Nephron progenitor cell (in vitro differentiated cells): ENCODE results near the gene TRABD2A.

Experiments
- DNase-seq: peaks from one replicate; pipeline ENCODE4 v3.0.0; 2021
- H3K27ac Mint-ChIP-seq: 2 replicates; pipeline ENCODE4 v1.8.0; 2021; ENCODE audit warnings: mild to moderate bottlenecking, moderate library complexity, mixed read lengths
- H3K27me3 Mint-ChIP-seq: 2 replicates; pipeline ENCODE4 v1.8.0; 2021; ENCODE audit warnings: mild to moderate bottlenecking, low read depth, mixed read lengths; ENCODE audit not compliant: poor library complexity
- H3K36me3 Mint-ChIP-seq: 2 replicates; pipeline ENCODE4 v1.8.0; 2021; ENCODE audit warnings: low read depth, mixed read lengths
- H3K4me1 Mint-ChIP-seq: 2 replicates; pipeline ENCODE4 v1.8.0; 2021; ENCODE audit warnings: mixed read lengths
- H3K4me3 Mint-ChIP-seq: 2 replicates; pipeline ENCODE4 v1.8.0; 2021; ENCODE audit warnings: mild to moderate bottlenecking, moderate library complexity, mixed read lengths
- H3K9me3 Mint-ChIP-seq: 2 replicates; pipeline ENCODE4 v1.8.0; 2021; ENCODE audit warnings: mild to moderate bottlenecking, moderate library complexity, mixed read lengths
- TF ChIP-seq, protein P1 (sequence below): fragments of 200-600 bp; sonication (generic); IDR thresholded peaks from 2 replicates; pipeline ENCODE4 v1.5.0; 2021; ENCODE audit warnings: antibody characterized with exemption

Gene TRABD2A

DNA sequence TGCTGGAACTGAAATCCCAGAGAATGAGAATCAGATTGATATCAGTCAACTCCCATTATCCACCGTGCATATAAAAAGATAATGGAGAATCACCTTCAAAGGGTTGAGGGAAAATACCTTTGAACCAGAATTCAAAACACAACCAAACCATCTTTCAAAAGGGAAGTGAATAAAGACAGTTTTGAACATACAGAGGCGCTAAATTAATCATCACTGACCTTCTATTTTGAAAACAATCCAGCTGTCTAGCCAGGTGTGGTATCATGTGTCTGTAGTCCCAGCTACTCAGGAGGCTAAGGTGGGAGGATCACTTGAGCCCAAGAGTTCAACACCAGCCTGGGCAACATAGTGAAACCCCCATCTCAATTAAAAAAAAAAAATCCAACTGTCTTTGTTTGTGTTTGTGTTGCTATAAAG is 63.6 kb downstream of the TRABD2A start:
- Mint-ChIP-seq H3K36me3 (no peaks in the 10 kb centered on the region), H3K27me3 (peaks cover 2% of the 10 kb centered on the region), H3K4me1 (no peaks in the 10 kb centered on the region), H3K27ac (no peak overlapping the region), H3K9me3 (no peaks in the 10 kb centered on the region), H3K4me3 (no peak overlapping the region)
- TF ChIP-seq, protein P1, sequence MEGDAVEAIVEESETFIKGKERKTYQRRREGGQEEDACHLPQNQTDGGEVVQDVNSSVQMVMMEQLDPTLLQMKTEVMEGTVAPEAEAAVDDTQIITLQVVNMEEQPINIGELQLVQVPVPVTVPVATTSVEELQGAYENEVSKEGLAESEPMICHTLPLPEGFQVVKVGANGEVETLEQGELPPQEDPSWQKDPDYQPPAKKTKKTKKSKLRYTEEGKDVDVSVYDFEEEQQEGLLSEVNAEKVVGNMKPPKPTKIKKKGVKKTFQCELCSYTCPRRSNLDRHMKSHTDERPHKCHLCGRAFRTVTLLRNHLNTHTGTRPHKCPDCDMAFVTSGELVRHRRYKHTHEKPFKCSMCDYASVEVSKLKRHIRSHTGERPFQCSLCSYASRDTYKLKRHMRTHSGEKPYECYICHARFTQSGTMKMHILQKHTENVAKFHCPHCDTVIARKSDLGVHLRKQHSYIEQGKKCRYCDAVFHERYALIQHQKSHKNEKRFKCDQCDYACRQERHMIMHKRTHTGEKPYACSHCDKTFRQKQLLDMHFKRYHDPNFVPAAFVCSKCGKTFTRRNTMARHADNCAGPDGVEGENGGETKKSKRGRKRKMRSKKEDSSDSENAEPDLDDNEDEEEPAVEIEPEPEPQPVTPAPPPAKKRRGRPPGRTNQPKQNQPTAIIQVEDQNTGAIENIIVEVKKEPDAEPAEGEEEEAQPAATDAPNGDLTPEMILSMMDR, result no peak
- no peak for DNase-seq

DNA sequence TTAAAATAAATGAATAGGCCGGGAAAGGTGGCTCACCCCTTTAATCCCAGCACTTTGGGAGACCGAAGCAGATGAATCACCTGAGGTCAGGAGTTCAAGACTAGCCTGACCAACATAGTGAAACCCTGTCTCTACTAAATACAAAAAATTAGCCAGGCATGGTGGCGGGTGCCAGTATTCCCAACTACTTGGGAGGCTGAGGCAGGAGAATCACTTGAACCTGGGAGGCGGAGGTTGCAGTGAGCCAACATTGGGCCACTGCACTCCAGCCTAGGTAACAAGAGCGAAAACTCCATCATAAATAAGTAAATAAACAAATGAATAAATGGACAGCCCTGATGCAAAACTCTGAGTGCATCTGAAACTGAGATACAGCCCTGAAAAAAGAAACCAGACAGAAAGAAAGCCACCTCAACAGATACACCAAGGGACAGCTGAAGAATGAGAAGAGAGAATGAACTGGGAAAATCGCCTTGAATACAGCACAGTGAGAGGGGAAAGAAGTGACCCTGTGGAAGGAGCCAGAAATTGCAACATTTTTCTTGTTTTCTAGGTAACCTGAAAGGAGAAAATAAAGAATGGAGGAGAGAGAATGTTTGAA is 64.4 kb downstream of the TRABD2A start:
- no peaks in the 10 kb centered on the region for H3K4me1 Mint-ChIP-seq
- no peak overlapping the region for H3K4me3 Mint-ChIP-seq
- TF ChIP-seq, protein P1, result no peak
- no peak overlapping the region for H3K27ac Mint-ChIP-seq
- H3K36me3 Mint-ChIP-seq, result no peaks in the 10 kb centered on the region
- no peaks in the 10 kb centered on the region for H3K9me3 Mint-ChIP-seq
- no peak for DNase-seq
- peaks cover 2% of the 10 kb centered on the region for H3K27me3 Mint-ChIP-seq

DNA sequence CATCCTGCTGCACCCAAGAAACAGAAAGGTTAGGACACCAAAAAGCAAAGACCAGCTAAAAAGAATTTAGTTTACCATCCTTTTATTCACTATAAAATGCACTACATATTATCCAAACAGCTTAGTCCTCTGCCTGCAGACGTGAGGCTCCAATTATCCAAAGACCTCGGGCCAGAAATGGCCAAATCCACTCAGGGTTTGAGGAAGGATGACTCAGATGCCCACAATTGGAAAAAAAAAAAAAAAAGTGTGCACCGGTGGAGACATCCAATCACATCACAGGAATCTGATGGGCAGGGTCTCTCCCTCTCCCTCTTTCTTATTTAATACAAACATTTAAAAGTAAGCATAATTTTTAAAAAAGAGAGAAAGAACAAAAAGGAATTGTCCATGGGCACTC is 65.7 kb downstream of the TRABD2A start:
- no peaks in the 10 kb centered on the region for H3K4me1 Mint-ChIP-seq
- TF ChIP-seq, protein P1, result no peak
- H3K9me3 Mint-ChIP-seq, result no peaks in the 10 kb centered on the region
- DNase-seq, result no peak
- H3K27ac Mint-ChIP-seq, result no peak overlapping the region
- H3K4me3 Mint-ChIP-seq, result no peak overlapping the region
- H3K36me3 Mint-ChIP-seq, result no peaks in the 10 kb centered on the region
- H3K27me3 Mint-ChIP-seq, result peaks cover 2% of the 10 kb centered on the region

DNA sequence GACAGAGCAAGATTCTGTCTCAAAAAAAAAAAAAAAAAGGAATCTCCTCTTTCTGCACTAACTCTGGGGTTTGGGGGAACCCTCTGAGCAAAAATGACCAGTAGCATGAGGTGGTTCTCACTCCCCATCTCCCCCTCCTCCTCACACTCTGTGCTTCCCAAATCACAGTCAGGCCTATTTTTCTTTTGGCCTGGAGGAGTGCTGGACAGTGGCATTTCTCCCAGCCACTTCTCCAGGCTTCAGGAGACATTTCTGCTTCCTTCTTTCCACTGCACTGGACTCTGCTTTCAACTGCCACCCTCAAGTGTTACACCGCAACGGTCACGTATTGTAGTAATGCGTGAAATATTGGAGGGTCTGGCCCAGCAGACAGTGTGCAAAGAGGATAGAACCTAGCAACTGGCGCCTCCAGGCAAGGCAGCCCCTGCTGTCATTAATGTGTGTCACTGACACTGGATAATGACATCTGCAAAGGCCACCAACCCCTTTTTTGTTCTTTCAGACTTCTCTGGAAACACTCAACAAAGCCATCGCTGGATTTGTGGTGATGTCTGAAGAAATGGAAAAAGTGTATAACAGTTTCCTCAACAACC is 68.9 kb downstream of the TRABD2A start:
- no peak overlapping the region for H3K4me3 Mint-ChIP-seq
- DNase-seq, result no peak
- no peaks in the 10 kb centered on the region for H3K9me3 Mint-ChIP-seq
- no peaks in the 10 kb centered on the region for H3K4me1 Mint-ChIP-seq
- peaks cover 6% of the 10 kb centered on the region for H3K27me3 Mint-ChIP-seq
- H3K36me3 Mint-ChIP-seq, result no peaks in the 10 kb centered on the region
- TF ChIP-seq, protein P1, result no peak
- H3K27ac Mint-ChIP-seq, result no peak overlapping the region

DNA sequence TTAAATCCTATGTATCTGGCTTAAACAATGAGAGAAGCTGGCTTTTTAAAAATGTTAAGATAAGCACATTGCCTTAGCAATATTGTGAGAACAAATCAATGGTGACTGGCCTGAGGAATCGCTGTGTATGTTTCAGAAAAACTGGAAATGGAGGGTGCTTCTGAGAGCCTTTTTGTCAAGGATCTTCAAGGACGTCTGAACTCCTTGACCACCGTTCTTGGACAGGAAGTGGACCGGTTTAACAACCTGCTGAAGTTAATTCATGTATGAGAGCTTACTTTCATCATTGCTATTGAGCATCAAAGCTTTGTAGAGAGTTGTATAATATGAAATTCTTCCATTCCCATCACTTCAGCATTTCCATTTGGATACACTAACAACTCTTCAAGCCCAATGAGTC is 72.6 kb downstream of the TRABD2A start:
- H3K4me3 Mint-ChIP-seq, result no peak overlapping the region
- no peak overlapping the region for H3K27ac Mint-ChIP-seq

More for the DNA sequence above, 72.6 kb downstream of the TRABD2A start:
- no peak for DNase-seq
- peaks cover 4% of the 10 kb centered on the region for H3K27me3 Mint-ChIP-seq
- H3K4me1 Mint-ChIP-seq, result no peaks in the 10 kb centered on the region
- no peaks in the 10 kb centered on the region for H3K9me3 Mint-ChIP-seq
- TF ChIP-seq, protein P1, result no peak
- H3K36me3 Mint-ChIP-seq, result no peaks in the 10 kb centered on the region
